ENCODE measurements around the gene RALGPS2. TPM values are rescaled to one million over a fixed set of nuclear protein-coding genes. Genes with fewer than 3 reads are reported as not detected.

RALGPS2 gene
- total and polyA plus RNA-seq, 2 of the 13 experiments (the other 11 are each of a cell fraction or from before 2014, with no cell fraction given): 15.6 to 36.0 TPM

DNA sequence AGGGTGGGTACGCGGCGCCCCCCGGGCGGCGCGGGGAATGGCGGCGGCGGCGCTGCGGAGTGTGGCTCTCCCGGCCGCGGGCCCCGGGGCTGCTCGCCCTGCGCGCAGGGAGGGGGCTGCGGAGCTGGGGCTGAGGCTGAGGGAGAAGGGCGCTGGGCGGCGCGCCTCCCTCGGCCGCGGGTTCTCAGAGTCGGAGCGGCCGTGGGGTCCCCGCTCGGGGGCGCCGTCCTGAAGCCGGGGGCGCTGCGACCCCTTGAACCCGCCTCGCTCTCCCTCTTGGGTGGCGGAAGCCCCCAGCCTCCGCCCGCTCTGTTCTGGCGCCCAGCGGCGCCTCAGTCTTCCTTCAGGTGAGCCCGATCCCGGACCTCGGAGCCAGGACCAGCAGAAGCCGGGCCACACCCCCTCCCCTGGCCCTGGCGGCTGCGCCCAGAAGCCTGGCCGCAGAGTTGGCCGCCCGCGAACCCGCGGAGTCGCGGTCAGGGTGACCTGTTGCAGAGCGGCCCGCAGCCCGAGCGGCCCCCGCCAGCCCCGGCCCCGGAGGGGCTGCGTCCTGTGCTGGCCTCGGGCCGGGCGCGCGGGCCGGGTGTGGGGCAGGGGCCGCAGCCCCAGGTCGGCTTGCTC, 532 bp downstream of the RALGPS2 start (continued):
- TF ChIP-seq, protein P1, sequence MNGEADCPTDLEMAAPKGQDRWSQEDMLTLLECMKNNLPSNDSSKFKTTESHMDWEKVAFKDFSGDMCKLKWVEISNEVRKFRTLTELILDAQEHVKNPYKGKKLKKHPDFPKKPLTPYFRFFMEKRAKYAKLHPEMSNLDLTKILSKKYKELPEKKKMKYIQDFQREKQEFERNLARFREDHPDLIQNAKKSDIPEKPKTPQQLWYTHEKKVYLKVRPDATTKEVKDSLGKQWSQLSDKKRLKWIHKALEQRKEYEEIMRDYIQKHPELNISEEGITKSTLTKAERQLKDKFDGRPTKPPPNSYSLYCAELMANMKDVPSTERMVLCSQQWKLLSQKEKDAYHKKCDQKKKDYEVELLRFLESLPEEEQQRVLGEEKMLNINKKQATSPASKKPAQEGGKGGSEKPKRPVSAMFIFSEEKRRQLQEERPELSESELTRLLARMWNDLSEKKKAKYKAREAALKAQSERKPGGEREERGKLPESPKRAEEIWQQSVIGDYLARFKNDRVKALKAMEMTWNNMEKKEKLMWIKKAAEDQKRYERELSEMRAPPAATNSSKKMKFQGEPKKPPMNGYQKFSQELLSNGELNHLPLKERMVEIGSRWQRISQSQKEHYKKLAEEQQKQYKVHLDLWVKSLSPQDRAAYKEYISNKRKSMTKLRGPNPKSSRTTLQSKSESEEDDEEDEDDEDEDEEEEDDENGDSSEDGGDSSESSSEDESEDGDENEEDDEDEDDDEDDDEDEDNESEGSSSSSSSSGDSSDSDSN (CRISPR knock-in tag; IDR thresholded peaks at IDR 0.05): peak; percentile 75
- TF ChIP-seq ZNF230 (CRISPR knock-in tag; IDR thresholded peaks at IDR 0.05): 0 out of 2 replicates have a peak, but pooled peaks have one; percentile 2
- no peak for TF ChIP-seq HOXA5 (CRISPR knock-in tag; IDR thresholded peaks at IDR 0.05)
- TF ChIP-seq, protein P2, sequence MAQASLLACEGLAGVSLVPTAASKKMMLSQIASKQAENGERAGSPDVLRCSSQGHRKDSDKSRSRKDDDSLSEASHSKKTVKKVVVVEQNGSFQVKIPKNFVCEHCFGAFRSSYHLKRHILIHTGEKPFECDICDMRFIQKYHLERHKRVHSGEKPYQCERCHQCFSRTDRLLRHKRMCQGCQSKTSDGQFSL (CRISPR knock-in tag; IDR thresholded peaks at IDR 0.05): 0 out of 2 replicates have a peak, but pooled peaks have one; percentile 25
- no peak for TF ChIP-seq JARID2 (CRISPR knock-in tag; IDR thresholded peaks at IDR 0.05; ENCODE audit: insufficient replicate concordance)
- no peak for TF ChIP-seq ZNF839 (CRISPR knock-in tag; IDR thresholded peaks at IDR 0.05; ENCODE audit: borderline replicate concordance)
- no peak for TF ChIP-seq ZFP1 (CRISPR knock-in tag; IDR thresholded peaks at IDR 0.05)
- TF ChIP-seq ZFP62 (CRISPR knock-in tag; IDR thresholded peaks at IDR 0.05): no peak
- TF ChIP-seq, protein P3, sequence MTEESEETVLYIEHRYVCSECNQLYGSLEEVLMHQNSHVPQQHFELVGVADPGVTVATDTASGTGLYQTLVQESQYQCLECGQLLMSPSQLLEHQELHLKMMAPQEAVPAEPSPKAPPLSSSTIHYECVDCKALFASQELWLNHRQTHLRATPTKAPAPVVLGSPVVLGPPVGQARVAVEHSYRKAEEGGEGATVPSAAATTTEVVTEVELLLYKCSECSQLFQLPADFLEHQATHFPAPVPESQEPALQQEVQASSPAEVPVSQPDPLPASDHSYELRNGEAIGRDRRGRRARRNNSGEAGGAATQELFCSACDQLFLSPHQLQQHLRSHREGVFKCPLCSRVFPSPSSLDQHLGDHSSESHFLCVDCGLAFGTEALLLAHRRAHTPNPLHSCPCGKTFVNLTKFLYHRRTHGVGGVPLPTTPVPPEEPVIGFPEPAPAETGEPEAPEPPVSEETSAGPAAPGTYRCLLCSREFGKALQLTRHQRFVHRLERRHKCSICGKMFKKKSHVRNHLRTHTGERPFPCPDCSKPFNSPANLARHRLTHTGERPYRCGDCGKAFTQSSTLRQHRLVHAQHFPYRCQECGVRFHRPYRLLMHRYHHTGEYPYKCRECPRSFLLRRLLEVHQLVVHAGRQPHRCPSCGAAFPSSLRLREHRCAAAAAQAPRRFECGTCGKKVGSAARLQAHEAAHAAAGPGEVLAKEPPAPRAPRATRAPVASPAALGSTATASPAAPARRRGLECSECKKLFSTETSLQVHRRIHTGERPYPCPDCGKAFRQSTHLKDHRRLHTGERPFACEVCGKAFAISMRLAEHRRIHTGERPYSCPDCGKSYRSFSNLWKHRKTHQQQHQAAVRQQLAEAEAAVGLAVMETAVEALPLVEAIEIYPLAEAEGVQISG (CRISPR knock-in tag; IDR thresholded peaks at IDR 0.05): 0 out of 2 replicates have a peak, but pooled peaks have one; percentile 3
- TF ChIP-seq, protein P4, sequence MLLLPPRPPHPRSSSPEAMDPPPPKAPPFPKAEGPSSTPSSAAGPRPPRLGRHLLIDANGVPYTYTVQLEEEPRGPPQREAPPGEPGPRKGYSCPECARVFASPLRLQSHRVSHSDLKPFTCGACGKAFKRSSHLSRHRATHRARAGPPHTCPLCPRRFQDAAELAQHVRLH (CRISPR knock-in tag; IDR thresholded peaks at IDR 0.05; ENCODE audit: borderline replicate concordance, low read depth): no peak
- TF ChIP-seq ZNF121 (CRISPR knock-in tag; IDR thresholded peaks at IDR 0.05): no peak
- no peak; the same call in 1 of the 2 replicates for TF ChIP-seq NFYB (CRISPR knock-in tag; IDR thresholded peaks at IDR 0.05)
- TF ChIP-seq ZNF660 (CRISPR knock-in tag; IDR thresholded peaks at IDR 0.05; ENCODE audit: borderline replicate concordance, low read depth): no peak
- no peak for TF ChIP-seq ZNF883 (CRISPR knock-in tag; IDR thresholded peaks at IDR 0.05; ENCODE audit: not compliant biosample characterization)
- TF ChIP-seq ZNF879 (CRISPR knock-in tag; IDR thresholded peaks at IDR 0.05): no peak
- no peak for TF ChIP-seq TEAD2 (CRISPR knock-in tag; IDR thresholded peaks at IDR 0.05)
- TF ChIP-seq HOXA3 (CRISPR knock-in tag; IDR thresholded peaks at IDR 0.05): no peak; the same call in 1 of the 2 replicates
- TF ChIP-seq GATAD1 (CRISPR knock-in tag; IDR thresholded peaks at IDR 0.05): no peak
- no peak for TF ChIP-seq ZMYM3 (CRISPR knock-in tag; IDR thresholded peaks at IDR 0.05)
- TF ChIP-seq, protein P5, sequence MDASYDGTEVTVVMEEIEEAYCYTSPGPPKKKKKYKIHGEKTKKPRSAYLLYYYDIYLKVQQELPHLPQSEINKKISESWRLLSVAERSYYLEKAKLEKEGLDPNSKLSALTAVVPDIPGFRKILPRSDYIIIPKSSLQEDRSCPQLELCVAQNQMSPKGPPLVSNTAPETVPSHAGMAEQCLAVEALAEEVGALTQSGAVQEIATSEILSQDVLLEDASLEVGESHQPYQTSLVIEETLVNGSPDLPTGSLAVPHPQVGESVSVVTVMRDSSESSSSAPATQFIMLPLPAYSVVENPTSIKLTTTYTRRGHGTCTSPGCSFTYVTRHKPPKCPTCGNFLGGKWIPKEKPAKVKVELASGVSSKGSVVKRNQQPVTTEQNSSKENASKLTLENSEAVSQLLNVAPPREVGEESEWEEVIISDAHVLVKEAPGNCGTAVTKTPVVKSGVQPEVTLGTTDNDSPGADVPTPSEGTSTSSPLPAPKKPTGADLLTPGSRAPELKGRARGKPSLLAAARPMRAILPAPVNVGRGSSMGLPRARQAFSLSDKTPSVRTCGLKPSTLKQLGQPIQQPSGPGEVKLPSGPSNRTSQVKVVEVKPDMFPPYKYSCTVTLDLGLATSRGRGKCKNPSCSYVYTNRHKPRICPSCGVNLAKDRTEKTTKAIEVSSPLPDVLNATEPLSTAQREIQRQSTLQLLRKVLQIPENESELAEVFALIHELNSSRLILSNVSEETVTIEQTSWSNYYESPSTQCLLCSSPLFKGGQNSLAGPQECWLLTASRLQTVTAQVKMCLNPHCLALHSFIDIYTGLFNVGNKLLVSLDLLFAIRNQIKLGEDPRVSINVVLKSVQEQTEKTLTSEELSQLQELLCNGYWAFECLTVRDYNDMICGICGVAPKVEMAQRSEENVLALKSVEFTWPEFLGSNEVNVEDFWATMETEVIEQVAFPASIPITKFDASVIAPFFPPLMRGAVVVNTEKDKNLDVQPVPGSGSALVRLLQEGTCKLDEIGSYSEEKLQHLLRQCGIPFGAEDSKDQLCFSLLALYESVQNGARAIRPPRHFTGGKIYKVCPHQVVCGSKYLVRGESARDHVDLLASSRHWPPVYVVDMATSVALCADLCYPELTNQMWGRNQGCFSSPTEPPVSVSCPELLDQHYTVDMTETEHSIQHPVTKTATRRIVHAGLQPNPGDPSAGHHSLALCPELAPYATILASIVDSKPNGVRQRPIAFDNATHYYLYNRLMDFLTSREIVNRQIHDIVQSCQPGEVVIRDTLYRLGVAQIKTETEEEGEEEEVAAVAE (CRISPR knock-in tag; IDR thresholded peaks at IDR 0.05; ENCODE audit: borderline replicate concordance): no peak

Data from HepG2 (cell line).